Right atrium auricular region (tissue), 2 donors: ENCODE results near the gene ACE2. TPM values are rescaled to one million over a fixed set of nuclear protein-coding genes. Genes with fewer than 3 reads are reported as not detected.

ENCODE experiments used
- DNase-seq: peaks from one replicate; pipeline ENCODE4 v3.0.0-alpha.2; 2019; ENCODE audit warnings: low spot score
- H3K27ac ChIP-seq, 2 donors: fragments of 200-600 bp; sonication (generic); 1 replicate in 1 of 2; 2 replicates in 1 of 2; pipeline ENCODE4 v1.5.1; 2016 to 2019
- H3K27me3 ChIP-seq, 2 donors: fragments of 200-600 bp; sonication (generic); one replicate each; pipeline versions ENCODE4 v1.5.1 to v1.6.0; 2017 to 2019
- H3K36me3 ChIP-seq: fragments of 200-600 bp; sonication (generic); one replicate; pipeline ENCODE4 v1.5.1; 2016
- H3K4me1 ChIP-seq, 2 donors: fragments of 200-600 bp; sonication (generic); one replicate each; pipeline versions ENCODE4 v1.5.1 to v1.6.0; 2017 to 2019
- H3K4me3 ChIP-seq, 2 donors: fragments of 200-600 bp; sonication (generic); 1 replicate in 1 of 2; 2 replicates in 1 of 2; pipeline ENCODE4 v1.5.1; 2017 to 2019; ENCODE audit warnings: mild to moderate bottlenecking in 1 of 2, moderate library complexity in 1 of 2
- H3K9me3 ChIP-seq, 2 donors: fragments of 200-600 bp; sonication (generic); one replicate each; pipeline ENCODE4 v1.5.1; 2019
- CTCF ChIP-seq, 2 donors: fragments of 200-600 bp; sonication (generic); IDR thresholded peaks; one replicate each; pipeline ENCODE4 v1.5.1; 2019; ENCODE audit warnings: antibody characterized with exemption in 2 of 2
- total RNA-seq, 2 donors: library from RNA; depleted of rRNA; stranded (reverse); fragments of >200 nt; gene quantifications; one replicate each; pipeline ENCODE4 v1.1.0, GENCODE V29; 2016

ACE2 gene
- total RNA-seq, 2 donors from 2014 or later = 15.2 to 26.1 TPM

- Histone ChIP-seq H3K36me3 (no peaks in the 10 kb centered on the region), H3K4me1 (no peaks in the 10 kb centered on the region), H3K27me3 (no peaks in the 10 kb centered on the region), H3K9me3 (no peaks in the 10 kb centered on the region), H3K4me3 (no peak overlapping the region), H3K27ac (no peak overlapping the region)
- TF ChIP-seq CTCF (IDR thresholded peaks at IDR 0.05) = peak in 1 of 2 donors; percentile 68
- DNase-seq = peak; percentile 80
Observed at GRCh38 chrX:15564981-15565579, 35.7 kb downstream of the ACE2 start.

GRCh38 chrX:15563056-15563455, 37.7 kb downstream of the ACE2 start:
- Histone ChIP-seq H3K36me3 (no peaks in the 10 kb centered on the region), H3K4me1 (no peaks in the 10 kb centered on the region), H3K27ac (no peak overlapping the region), H3K4me3 (no peak overlapping the region), H3K27me3 (no peaks in the 10 kb centered on the region), H3K9me3 (no peaks in the 10 kb centered on the region)
- no peak for TF ChIP-seq CTCF (IDR thresholded peaks at IDR 0.05)
- DNase-seq = no peak

- no peak for TF ChIP-seq CTCF (IDR thresholded peaks at IDR 0.05)
- no peak for DNase-seq
- H3K9me3 ChIP-seq = no peaks in the 10 kb centered on the region
- no peaks in the 10 kb centered on the region for H3K36me3 ChIP-seq
- no peak overlapping the region for H3K27ac ChIP-seq
- H3K4me1 ChIP-seq = no peaks in the 10 kb centered on the region
- H3K4me3 ChIP-seq = no peak overlapping the region
- H3K27me3 ChIP-seq = no peaks in the 10 kb centered on the region
Observed at GRCh38 chrX:15560924-15561323, 39.8 kb downstream of the ACE2 start.

GRCh38 chrX:15559227-15559626, 41.5 kb downstream of the ACE2 start:
- Histone ChIP-seq H3K27me3 (no peaks in the 10 kb centered on the region), H3K27ac (no peak overlapping the region), H3K36me3 (no peaks in the 10 kb centered on the region), H3K9me3 (no peaks in the 10 kb centered on the region), H3K4me3 (no peak overlapping the region), H3K4me1 (no peaks in the 10 kb centered on the region)
- TF ChIP-seq CTCF (IDR thresholded peaks at IDR 0.05) = no peak
- no peak for DNase-seq

GRCh38 chrX:15549189-15550012, 51.4 kb downstream of the ACE2 start:
- Histone ChIP-seq H3K4me3 (no peak overlapping the region), H3K27ac (no peak overlapping the region), H3K36me3 (no peaks in the 10 kb centered on the region), H3K9me3 (peaks cover 0 to 5% of the 10 kb centered on the region in 2 donors), H3K4me1 (no peaks in the 10 kb centered on the region), H3K27me3 (no peaks in the 10 kb centered on the region)
- TF ChIP-seq CTCF (IDR thresholded peaks at IDR 0.05) = no peak
- no peak for DNase-seq
